ENCODE data around the gene SYT17.

Gene SYT17

DNA sequence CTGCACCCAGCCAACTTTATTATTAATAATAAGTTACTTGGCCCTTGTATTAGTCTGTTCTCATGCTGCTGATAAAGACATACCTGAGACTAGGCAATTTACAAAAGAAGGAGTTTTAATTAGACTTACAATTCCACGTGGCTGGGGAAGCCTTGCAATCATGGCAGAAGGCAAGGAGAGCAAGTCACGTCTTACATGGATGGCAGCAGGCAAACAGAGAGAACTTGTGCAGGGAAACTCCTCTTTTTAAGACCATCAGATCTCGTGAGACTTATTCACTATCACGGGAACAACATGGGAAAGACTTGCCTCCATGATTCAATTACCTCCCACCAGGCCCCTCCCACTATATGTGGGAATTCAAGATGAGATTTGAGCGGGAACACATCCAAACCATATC is 47.7 kb downstream of the SYT17 start:
- H2AFZ ChIP-seq (ENCODE audit: low read depth, low read length) = no peak overlapping the region
- no peak overlapping the region for H3K4me3 ChIP-seq (ENCODE audit: low read length)
- peaks cover 15% of the 10 kb centered on the region for H3K4me1 ChIP-seq (ENCODE audit: low read length)
- peaks cover 27% of the 10 kb centered on the region; the same call in 1 of the 2 replicates for H3K9me3 ChIP-seq (ENCODE audit: insufficient read depth, low read length)
- H3K4me2 ChIP-seq (ENCODE audit: low read length) = no peak overlapping the region
- no peak overlapping the region for H3K9ac ChIP-seq (ENCODE audit: low read length)
- no peaks in the 10 kb centered on the region for H3K27me3 ChIP-seq (ENCODE audit: low read depth, low read length)
- TF ChIP-seq, protein P1, sequence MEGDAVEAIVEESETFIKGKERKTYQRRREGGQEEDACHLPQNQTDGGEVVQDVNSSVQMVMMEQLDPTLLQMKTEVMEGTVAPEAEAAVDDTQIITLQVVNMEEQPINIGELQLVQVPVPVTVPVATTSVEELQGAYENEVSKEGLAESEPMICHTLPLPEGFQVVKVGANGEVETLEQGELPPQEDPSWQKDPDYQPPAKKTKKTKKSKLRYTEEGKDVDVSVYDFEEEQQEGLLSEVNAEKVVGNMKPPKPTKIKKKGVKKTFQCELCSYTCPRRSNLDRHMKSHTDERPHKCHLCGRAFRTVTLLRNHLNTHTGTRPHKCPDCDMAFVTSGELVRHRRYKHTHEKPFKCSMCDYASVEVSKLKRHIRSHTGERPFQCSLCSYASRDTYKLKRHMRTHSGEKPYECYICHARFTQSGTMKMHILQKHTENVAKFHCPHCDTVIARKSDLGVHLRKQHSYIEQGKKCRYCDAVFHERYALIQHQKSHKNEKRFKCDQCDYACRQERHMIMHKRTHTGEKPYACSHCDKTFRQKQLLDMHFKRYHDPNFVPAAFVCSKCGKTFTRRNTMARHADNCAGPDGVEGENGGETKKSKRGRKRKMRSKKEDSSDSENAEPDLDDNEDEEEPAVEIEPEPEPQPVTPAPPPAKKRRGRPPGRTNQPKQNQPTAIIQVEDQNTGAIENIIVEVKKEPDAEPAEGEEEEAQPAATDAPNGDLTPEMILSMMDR (IDR thresholded peaks at IDR 0.05; ENCODE audit: low read depth, low read length) = no peak
- no peak for TF ChIP-seq EZH2phosphoT487 (IDR thresholded peaks at IDR 0.05; ENCODE audit: low read depth)
- peaks cover 10% of the 10 kb centered on the region; the same call in 1 of the 2 replicates for H3K79me2 ChIP-seq (ENCODE audit: low read length)
- H3K36me3 ChIP-seq (replicated peaks; ENCODE audit: low read depth, low read length) = peaks cover 34% of the 10 kb centered on the region
- no peak overlapping the region for H3K27ac ChIP-seq (ENCODE audit: low read length)
- no peaks in the 10 kb centered on the region for H4K20me1 ChIP-seq (ENCODE audit: insufficient read depth, low read length)

DNA sequence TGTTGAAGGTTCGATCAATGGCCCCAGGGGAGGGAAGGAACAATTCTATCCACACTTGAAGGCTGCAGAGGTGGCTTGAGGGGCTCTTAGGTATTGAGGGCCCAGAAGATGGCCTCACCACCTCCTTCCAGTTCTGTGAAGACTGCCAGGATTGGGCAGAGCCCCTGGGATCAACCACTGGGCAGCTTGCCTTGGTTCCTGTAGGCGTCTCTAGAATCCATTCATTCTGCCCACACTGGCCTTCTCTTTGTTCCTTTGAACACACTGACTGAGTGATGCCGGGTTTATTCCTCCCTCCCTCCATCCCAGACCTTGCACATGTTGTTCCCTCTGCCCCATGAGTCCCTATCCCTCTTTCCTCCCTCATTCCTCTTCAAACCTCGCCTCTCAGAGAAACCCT is 50.5 kb downstream of the SYT17 start:
- H3K36me3 ChIP-seq (replicated peaks; ENCODE audit: low read depth, low read length) = peaks cover 15% of the 10 kb centered on the region
- no peak overlapping the region for H3K27ac ChIP-seq (ENCODE audit: low read length)
- peaks cover 8% of the 10 kb centered on the region for H3K4me1 ChIP-seq (ENCODE audit: low read length)
- no peak overlapping the region for H3K4me2 ChIP-seq (ENCODE audit: low read length)
- H3K79me2 ChIP-seq (ENCODE audit: low read length) = no peaks in the 10 kb centered on the region
- H3K27me3 ChIP-seq (ENCODE audit: low read depth, low read length) = no peaks in the 10 kb centered on the region
- peaks cover 8% of the 10 kb centered on the region; the same call in 1 of the 2 replicates for H3K9me3 ChIP-seq (ENCODE audit: insufficient read depth, low read length)
- no peak overlapping the region for H3K4me3 ChIP-seq (ENCODE audit: low read length)
- TF ChIP-seq, protein P1 (IDR thresholded peaks at IDR 0.05; ENCODE audit: low read depth, low read length) = no peak
- TF ChIP-seq EZH2phosphoT487 (IDR thresholded peaks at IDR 0.05; ENCODE audit: low read depth) = no peak
- H4K20me1 ChIP-seq (ENCODE audit: insufficient read depth, low read length) = no peaks in the 10 kb centered on the region
- H2AFZ ChIP-seq (ENCODE audit: low read depth, low read length) = no peak overlapping the region
- no peak overlapping the region for H3K9ac ChIP-seq (ENCODE audit: low read length)

DNA sequence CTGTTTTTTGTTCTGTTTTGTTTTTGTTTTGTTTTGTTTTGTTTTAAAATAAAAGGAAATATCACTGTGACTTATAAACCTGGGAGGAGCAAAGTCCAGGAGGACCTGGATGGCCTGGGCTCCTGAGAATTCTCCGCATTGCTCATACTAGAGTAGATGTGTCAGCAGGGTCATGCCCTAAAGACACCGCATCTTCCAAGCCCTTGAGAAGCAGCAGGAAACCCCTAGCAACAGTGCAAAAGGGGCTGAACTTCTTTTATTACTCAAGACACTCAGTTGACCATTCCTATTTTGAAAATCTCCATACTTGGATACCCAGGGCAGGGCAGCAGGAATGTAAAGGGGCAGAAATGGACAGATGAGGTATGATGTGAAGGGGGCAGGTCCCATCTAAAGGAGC is 51.8 kb downstream of the SYT17 start:
- H3K4me3 ChIP-seq (ENCODE audit: low read length) = no peak overlapping the region
- H4K20me1 ChIP-seq (ENCODE audit: insufficient read depth, low read length) = no peaks in the 10 kb centered on the region
- no peaks in the 10 kb centered on the region for H3K9me3 ChIP-seq (ENCODE audit: insufficient read depth, low read length)
- H3K36me3 ChIP-seq (replicated peaks; ENCODE audit: low read depth, low read length) = peaks cover 14% of the 10 kb centered on the region
- H3K79me2 ChIP-seq (ENCODE audit: low read length) = no peaks in the 10 kb centered on the region
- TF ChIP-seq, protein P1 (IDR thresholded peaks at IDR 0.05; ENCODE audit: low read depth, low read length) = no peak
- no peak for TF ChIP-seq EZH2phosphoT487 (IDR thresholded peaks at IDR 0.05; ENCODE audit: low read depth)
- no peak overlapping the region for H3K9ac ChIP-seq (ENCODE audit: low read length)
- H2AFZ ChIP-seq (ENCODE audit: low read depth, low read length) = no peak overlapping the region
- H3K27ac ChIP-seq (ENCODE audit: low read length) = no peak overlapping the region
- no peaks in the 10 kb centered on the region for H3K27me3 ChIP-seq (ENCODE audit: low read depth, low read length)
- H3K4me2 ChIP-seq (ENCODE audit: low read length) = no peak overlapping the region
- peaks cover 11% of the 10 kb centered on the region for H3K4me1 ChIP-seq (ENCODE audit: low read length)

DNA sequence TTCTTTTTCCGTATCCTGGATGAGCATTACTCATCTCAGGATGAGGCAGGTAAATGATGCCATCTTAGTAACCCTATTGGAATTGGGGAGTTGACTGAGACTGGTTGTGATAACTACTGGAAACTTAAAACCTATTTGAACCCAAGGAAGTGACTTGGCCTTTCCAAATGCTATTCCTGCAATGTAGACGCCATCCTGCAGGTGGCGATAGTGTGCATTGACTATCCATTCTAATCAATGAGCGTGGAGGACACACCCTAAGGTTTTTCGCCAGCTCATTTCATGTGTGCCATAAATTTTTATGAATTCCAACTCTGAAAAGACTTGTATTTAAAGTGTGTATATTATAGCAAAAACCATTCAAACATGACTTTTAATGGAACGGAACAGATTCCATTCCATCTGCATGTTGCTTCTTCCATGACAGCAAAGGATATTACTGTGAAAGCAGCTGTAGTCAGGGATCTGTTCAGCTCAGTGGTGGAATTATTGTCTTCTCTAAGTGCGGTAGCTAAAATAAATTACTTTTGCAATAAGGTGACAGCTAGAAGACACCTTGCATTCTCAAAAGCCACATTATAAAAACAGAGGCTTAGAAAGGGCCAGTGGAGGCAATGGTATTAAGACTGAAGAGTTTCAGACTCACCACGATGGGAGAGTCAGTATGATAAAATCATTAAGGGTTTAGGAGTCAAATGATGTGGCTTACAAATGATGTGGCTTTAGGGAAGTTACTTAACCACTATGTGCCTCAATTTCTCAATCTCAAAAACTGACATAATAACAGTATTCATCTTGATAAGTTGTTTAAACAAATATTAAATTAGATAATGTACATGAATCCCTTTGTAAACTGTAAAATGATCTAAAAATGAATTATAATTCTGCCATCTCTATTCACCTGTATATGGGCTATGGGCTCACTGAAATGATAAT is 55.5 kb downstream of the SYT17 start:
- Histone ChIP-seq H3K4me2 (ENCODE audit: low read length) (peak overlapping the region; percentile 8), H4K20me1 (ENCODE audit: insufficient read depth, low read length) (no peaks in the 10 kb centered on the region), H3K36me3 (replicated peaks; ENCODE audit: low read depth, low read length) (peaks cover 26% of the 10 kb centered on the region), H3K27me3 (ENCODE audit: low read depth, low read length) (no peaks in the 10 kb centered on the region), H3K9me3 (ENCODE audit: insufficient read depth, low read length) (0 out of 2 replicates have a peak, but pooled peaks cover 2% of the 10 kb centered on the region), H2AFZ (ENCODE audit: low read depth, low read length) (no peak overlapping the region), H3K9ac (ENCODE audit: low read length) (no peak overlapping the region), H3K27ac (ENCODE audit: low read length) (no peak overlapping the region), H3K79me2 (ENCODE audit: low read length) (no peaks in the 10 kb centered on the region), H3K4me1 (ENCODE audit: low read length) (peaks cover 15% of the 10 kb centered on the region), H3K4me3 (ENCODE audit: low read length) (no peak overlapping the region)
- no peak for TF ChIP-seq EZH2phosphoT487 (IDR thresholded peaks at IDR 0.05; ENCODE audit: low read depth)
- TF ChIP-seq, protein P1 (IDR thresholded peaks at IDR 0.05; ENCODE audit: low read depth, low read length) = peak; percentile 81

All from OCI-LY3 (cell line).